ENCODE measurements around the gene EFHC1. TPM values are rescaled to one million over a fixed set of nuclear protein-coding genes. Genes with fewer than 3 reads are reported as not detected.
A peak's percentile ranks its signal among the peaks of the same experiment; 100 is the strongest.

EFHC1 gene
- polyA plus RNA-seq, 1 donor from 2014 or later: 173 TPM

GRCh38 chr6:52422156-52422555 is 2.0 kb downstream of the EFHC1 start:
- Histone ChIP-seq H3K9ac (ENCODE audit: low read length) (peak overlapping the region; percentile 92), H3K4me3 (ENCODE audit: low read length) (peak overlapping the region; percentile 74), H3K36me3 (ENCODE audit: insufficient read depth, low read length) (peaks cover 4% of the 10 kb centered on the region), H3K4me2 (ENCODE audit: low read length) (peak overlapping the region; percentile 40), H3K9me2 (ENCODE audit: insufficient read depth, low read length) (no peaks in the 10 kb centered on the region), H3K27me3 (ENCODE audit: insufficient read depth, low read depth, low read length) (no peaks in the 10 kb centered on the region), H4K20me1 (ENCODE audit: insufficient read depth) (no peaks in the 10 kb centered on the region), H3F3A (ENCODE audit: insufficient read depth, low read length, poor library complexity, severe bottlenecking) (no peaks in the 10 kb centered on the region), H3K79me2 (replicated peaks; ENCODE audit: insufficient read depth, low read length) (peaks cover 15% of the 10 kb centered on the region), H3K27ac (ENCODE audit: low read length) (no peak overlapping the region), H3K9me3 (ENCODE audit: low read length) (no peaks in the 10 kb centered on the region), H2AFZ (ENCODE audit: low read depth, low read length) (no peak overlapping the region)
- TF ChIP-seq CTCF (IDR thresholded peaks at IDR 0.05; ENCODE audit: poor library complexity, severe bottlenecking) (no peak), POLR2AphosphoS5 (IDR thresholded peaks at IDR 0.05) (no peak), EP300 (conservative IDR thresholded peaks at IDR 0.05; ENCODE audit: poor library complexity, severe bottlenecking) (no peak), TAF1 (IDR thresholded peaks at IDR 0.05; ENCODE audit: low read depth) (no peak), SMC3 (conservative IDR thresholded peaks at IDR 0.05; ENCODE audit: poor library complexity) (no peak), EZH2 (IDR thresholded peaks at IDR 0.05; ENCODE audit: borderline replicate concordance, insufficient read depth, low read length, poor library complexity, severe bottlenecking) (no peak), MXI1 (conservative IDR thresholded peaks at IDR 0.05; ENCODE audit: poor library complexity, severe bottlenecking) (no peak), REST (IDR thresholded peaks at IDR 0.05; ENCODE audit: borderline replicate concordance) (no peak), RAD21 (conservative IDR thresholded peaks at IDR 0.05) (no peak)

- Histone ChIP-seq H3K27me3 (ENCODE audit: insufficient read depth, low read depth, low read length) (no peaks in the 10 kb centered on the region), H3K36me3 (ENCODE audit: insufficient read depth, low read length) (peaks cover 4% of the 10 kb centered on the region), H3K27ac (ENCODE audit: low read length) (no peak overlapping the region), H3K4me2 (ENCODE audit: low read length) (no peak overlapping the region), H3K79me2 (replicated peaks; ENCODE audit: insufficient read depth, low read length) (peaks cover 15% of the 10 kb centered on the region), H2AFZ (ENCODE audit: low read depth, low read length) (no peak overlapping the region), H3K9me2 (ENCODE audit: insufficient read depth, low read length) (no peaks in the 10 kb centered on the region), H3K9me3 (ENCODE audit: low read length) (no peaks in the 10 kb centered on the region), H3F3A (ENCODE audit: insufficient read depth, low read length, poor library complexity, severe bottlenecking) (no peaks in the 10 kb centered on the region), H3K9ac (ENCODE audit: low read length) (no peak overlapping the region), H4K20me1 (ENCODE audit: insufficient read depth) (no peaks in the 10 kb centered on the region), H3K4me3 (ENCODE audit: low read length) (no peak overlapping the region)
- TF ChIP-seq EP300 (conservative IDR thresholded peaks at IDR 0.05; ENCODE audit: poor library complexity, severe bottlenecking) (no peak), EZH2 (IDR thresholded peaks at IDR 0.05; ENCODE audit: borderline replicate concordance, insufficient read depth, low read length, poor library complexity, severe bottlenecking) (no peak), MXI1 (conservative IDR thresholded peaks at IDR 0.05; ENCODE audit: poor library complexity, severe bottlenecking) (no peak), CTCF (IDR thresholded peaks at IDR 0.05; ENCODE audit: poor library complexity, severe bottlenecking) (no peak), POLR2AphosphoS5 (IDR thresholded peaks at IDR 0.05) (no peak), REST (IDR thresholded peaks at IDR 0.05; ENCODE audit: borderline replicate concordance) (no peak), SMC3 (conservative IDR thresholded peaks at IDR 0.05; ENCODE audit: poor library complexity) (no peak), TAF1 (IDR thresholded peaks at IDR 0.05; ENCODE audit: low read depth) (no peak), RAD21 (conservative IDR thresholded peaks at IDR 0.05) (no peak)
Observed at GRCh38 chr6:52423448-52423847, 3.3 kb downstream of the EFHC1 start.

Measured in neural cell (in vitro differentiated cells).